MG63 (cell line): ENCODE measurements around the gene PTPRT. TPM values are rescaled to one million over a fixed set of nuclear protein-coding genes. Genes with fewer than 3 reads are reported as not detected.

ENCODE experiments used
- DNase-seq: peaks from one replicate; pipeline ENCODE4 v3.0.0-alpha.2; 2020
- H3K27me3 ChIP-seq: fragments of 250-450 bp; sonication (Bioruptor Pico); 2 replicates; pipeline ENCODE4 v1.5.1; 2020; ENCODE audit warnings: mild to moderate bottlenecking, moderate library complexity
- H3K36me3 ChIP-seq: fragments of 250-450 bp; sonication (Bioruptor Pico); 2 replicates; pipeline ENCODE4 v1.5.1; 2020; ENCODE audit warnings: mild to moderate bottlenecking, moderate library complexity
- H3K4me3 ChIP-seq: fragments of 250-450 bp; sonication (Bioruptor Pico); 2 replicates; pipeline ENCODE4 v1.5.1; 2020; ENCODE audit warnings: mild to moderate bottlenecking, moderate library complexity
- H3K9me3 ChIP-seq: fragments of 250-450 bp; sonication (Bioruptor Pico); 2 replicates; pipeline ENCODE4 v1.5.1; 2020; ENCODE audit warnings: mild to moderate bottlenecking, moderate library complexity
- total RNA-seq: library from RNA; depleted of rRNA; stranded (reverse); fragments of >200 nt; shearing (Covaris generic); gene quantifications from 2 replicates; pipeline ENCODE4 v1.2.3, GENCODE V29; 2014; ENCODE audit warnings: low replicate concordance

The PTPRT gene
- total RNA-seq, 1 experiment from 2014 or later, result not detected

DNA sequence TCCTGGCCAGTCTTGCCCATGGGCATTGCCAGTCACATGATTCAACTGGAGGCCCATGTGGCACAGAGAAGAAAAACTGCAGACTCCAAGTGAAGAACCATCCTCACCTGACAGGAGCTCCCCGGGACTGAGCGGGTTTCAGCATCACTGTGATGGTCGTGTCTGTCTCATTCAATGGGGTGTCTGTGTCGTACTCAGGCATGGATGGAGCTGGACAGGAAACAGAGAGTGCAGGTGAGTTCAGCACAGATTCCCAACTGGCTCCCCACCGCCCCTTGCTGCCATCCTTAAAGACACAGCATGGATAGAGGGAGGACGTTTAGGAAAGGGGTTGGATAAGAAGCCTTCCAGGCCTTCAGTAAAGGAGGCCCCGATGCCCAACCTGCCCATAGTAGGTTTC is 839.2 kb downstream of the PTPRT start:
- H3K9me3 ChIP-seq, result no peaks in the 10 kb centered on the region

GRCh38 chr20:42346189-42347170 is 843.2 kb downstream of the PTPRT start:
- Histone ChIP-seq H3K4me3 (no peak overlapping the region), H3K27me3 (no peaks in the 10 kb centered on the region), H3K9me3 (no peaks in the 10 kb centered on the region), H3K36me3 (no peaks in the 10 kb centered on the region)
- DNase-seq, result no peak

More for the DNA sequence above, 839.2 kb downstream of the PTPRT start:
- H3K27me3 ChIP-seq, result no peaks in the 10 kb centered on the region
- no peak overlapping the region for H3K4me3 ChIP-seq
- no peak for DNase-seq
- H3K36me3 ChIP-seq, result no peaks in the 10 kb centered on the region

DNA sequence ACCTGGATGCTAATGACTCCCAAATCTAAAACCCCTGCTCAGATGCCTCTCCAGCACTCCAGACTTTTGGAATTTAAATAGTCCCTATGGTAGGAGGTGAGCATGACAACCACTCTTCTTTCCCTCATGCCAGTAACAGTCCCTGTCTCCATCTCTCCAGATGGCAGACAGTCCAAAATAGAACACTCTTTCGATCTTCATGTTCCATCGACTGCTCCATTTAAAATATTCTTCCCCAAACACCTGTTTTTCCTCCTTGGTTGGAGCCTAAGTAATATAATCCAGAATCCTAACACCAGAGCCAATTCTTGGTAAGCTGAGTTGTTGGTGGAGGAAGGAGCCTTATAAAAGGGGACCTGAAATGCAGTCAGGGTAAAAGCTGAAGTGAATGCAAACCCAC is 848.1 kb downstream of the PTPRT start:
- no peaks in the 10 kb centered on the region for H3K36me3 ChIP-seq
- no peak overlapping the region for H3K4me3 ChIP-seq
- no peaks in the 10 kb centered on the region for H3K9me3 ChIP-seq
- no peak for DNase-seq
- H3K27me3 ChIP-seq, result no peaks in the 10 kb centered on the region

- Histone ChIP-seq H3K9me3 (no peaks in the 10 kb centered on the region), H3K4me3 (no peak overlapping the region), H3K36me3 (no peaks in the 10 kb centered on the region), H3K27me3 (no peaks in the 10 kb centered on the region)
- DNase-seq, result no peak
These were observed 849.3 kb downstream of the PTPRT start for GRCh38 chr20:42340368-42340767.

GRCh38 chr20:42338294-42339201 is 851.2 kb downstream of the PTPRT start:
- H3K36me3 ChIP-seq, result no peaks in the 10 kb centered on the region
- H3K27me3 ChIP-seq, result no peaks in the 10 kb centered on the region
- no peak for DNase-seq
- H3K9me3 ChIP-seq, result no peaks in the 10 kb centered on the region
- H3K4me3 ChIP-seq, result no peak overlapping the region

DNA sequence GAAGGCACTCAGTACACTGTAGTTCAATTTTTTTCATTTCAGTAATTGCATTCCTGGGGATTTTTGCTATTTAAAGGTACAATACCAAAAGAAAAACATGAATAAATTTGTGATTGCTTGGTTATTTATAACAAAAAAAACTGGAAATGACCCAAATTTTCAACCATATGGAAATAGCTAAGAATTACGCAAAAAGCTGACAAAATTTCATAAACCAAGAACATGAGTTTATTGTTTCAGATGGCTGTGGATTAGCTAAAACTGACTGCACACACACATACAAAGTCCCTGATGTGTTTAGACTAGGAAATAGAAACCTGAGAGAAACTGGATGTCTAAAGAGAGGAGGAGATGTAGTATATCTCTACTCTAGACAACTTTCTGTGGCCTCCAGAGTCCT is 853.1 kb downstream of the PTPRT start:
- H3K27me3 ChIP-seq, result no peaks in the 10 kb centered on the region
- no peak overlapping the region for H3K4me3 ChIP-seq
- H3K9me3 ChIP-seq, result no peaks in the 10 kb centered on the region
- no peak for DNase-seq
- H3K36me3 ChIP-seq, result no peaks in the 10 kb centered on the region

DNA sequence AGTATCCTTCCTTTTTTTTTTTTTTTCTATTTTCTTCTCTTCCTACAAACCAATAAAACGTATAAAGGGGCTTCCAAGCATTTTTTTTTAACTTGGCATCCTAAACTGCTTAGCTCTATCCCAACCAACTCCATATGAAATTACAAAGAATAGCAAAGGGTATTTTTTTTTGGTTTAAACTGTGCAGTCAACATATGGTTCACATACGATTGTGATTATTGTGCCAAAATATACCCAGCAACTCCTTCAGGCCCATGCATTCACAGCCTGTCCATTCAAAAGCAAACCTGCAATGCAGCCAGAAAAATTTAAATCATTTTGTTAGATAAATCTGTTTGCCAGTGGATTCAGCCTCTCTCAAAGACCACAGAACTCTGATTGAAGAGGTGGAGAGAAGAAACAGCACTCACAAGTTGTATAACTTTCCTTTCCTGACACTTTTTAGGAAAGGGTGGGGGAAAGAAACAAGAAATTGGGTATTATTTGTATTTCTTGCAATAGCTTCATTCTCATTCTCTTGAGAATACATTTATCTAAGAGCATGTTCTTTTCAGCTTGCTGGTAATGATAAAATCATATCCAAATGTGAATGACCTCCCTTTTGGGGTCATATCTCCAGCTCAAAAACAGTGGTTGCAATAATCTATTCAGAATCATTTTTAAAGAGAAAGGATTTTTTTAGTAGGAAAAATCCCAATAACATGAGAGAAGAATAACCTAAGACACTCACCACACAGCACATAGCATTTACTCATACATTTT is 870.3 kb downstream of the PTPRT start:
- Histone ChIP-seq H3K27me3 (no peaks in the 10 kb centered on the region), H3K4me3 (no peak overlapping the region), H3K9me3 (no peaks in the 10 kb centered on the region), H3K36me3 (no peaks in the 10 kb centered on the region)
- DNase-seq, result no peak

DNA sequence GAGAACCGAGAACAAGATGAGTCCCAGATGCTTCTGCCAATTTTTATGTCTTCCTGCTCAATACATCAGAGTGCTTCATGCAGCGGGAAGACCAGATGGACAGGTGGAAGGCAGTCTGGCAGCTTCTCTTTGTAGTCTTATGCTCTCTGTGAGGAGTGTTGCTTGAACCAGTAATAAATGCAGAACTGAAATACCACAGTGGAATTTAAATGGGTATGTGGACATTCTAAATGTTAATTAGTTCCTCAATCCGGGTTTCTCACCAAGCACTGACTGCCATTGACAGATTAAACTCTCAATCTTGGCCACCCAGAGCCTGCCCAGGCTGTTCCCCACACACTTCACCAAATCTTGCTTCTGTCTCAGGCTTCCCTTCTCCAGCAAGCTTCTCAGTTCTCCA is 876.0 kb downstream of the PTPRT start:
- H3K36me3 ChIP-seq, result no peaks in the 10 kb centered on the region
- no peaks in the 10 kb centered on the region for H3K9me3 ChIP-seq
- H3K27me3 ChIP-seq, result no peaks in the 10 kb centered on the region
- DNase-seq, result no peak
- H3K4me3 ChIP-seq, result no peak overlapping the region

DNA sequence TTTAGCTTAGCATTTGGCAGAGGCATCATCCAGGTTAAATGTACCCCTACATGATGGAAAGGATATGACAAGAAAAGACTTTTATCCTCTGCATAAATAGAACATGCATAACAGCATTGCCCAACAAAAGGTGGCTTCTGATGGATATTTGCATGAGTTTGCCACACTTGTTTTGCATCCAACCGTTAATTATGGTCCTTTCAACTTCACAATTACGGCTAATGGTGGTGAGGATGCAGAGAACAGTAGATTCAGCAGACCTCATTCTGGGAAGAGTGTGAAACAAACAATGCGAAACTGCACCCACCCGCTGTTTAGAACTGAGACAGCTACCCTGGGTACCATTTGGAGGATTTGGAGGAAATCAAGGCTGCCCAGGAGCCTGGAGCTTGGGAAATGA is 880.7 kb downstream of the PTPRT start:
- Histone ChIP-seq H3K4me3 (no peak overlapping the region), H3K36me3 (no peaks in the 10 kb centered on the region), H3K9me3 (no peaks in the 10 kb centered on the region), H3K27me3 (no peaks in the 10 kb centered on the region)
- no peak for DNase-seq

- no peak for DNase-seq
- Histone ChIP-seq H3K36me3 (no peaks in the 10 kb centered on the region), H3K27me3 (no peaks in the 10 kb centered on the region), H3K9me3 (no peaks in the 10 kb centered on the region), H3K4me3 (no peak overlapping the region)
These were observed 881.5 kb downstream of the PTPRT start for GRCh38 chr20:42308171-42308570.

GRCh38 chr20:42295592-42295991 is 894.1 kb downstream of the PTPRT start:
- no peak for DNase-seq
- Histone ChIP-seq H3K27me3 (no peaks in the 10 kb centered on the region), H3K36me3 (no peaks in the 10 kb centered on the region), H3K4me3 (no peak overlapping the region), H3K9me3 (no peaks in the 10 kb centered on the region)

DNA sequence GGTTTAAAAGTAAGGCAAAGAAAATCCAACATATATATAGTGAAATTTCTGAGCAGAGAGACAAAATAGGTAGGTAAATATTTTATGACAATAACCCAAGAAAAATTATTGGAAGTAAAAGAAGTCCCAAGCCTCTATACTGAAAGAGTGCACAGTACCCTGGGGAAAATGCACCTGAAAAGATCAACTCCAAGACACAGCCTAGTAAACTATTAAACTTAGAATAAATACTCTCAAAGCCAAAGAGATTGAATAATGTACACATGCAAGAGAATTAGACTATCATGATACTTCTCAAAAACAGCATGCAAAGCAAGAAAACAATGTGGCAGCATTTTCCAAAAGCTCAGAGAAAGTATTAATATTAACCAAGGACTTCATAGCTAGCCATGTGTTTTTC is 894.7 kb downstream of the PTPRT start:
- no peaks in the 10 kb centered on the region for H3K36me3 ChIP-seq
- H3K4me3 ChIP-seq, result no peak overlapping the region
- no peak for DNase-seq
- H3K27me3 ChIP-seq, result no peaks in the 10 kb centered on the region
- H3K9me3 ChIP-seq, result no peaks in the 10 kb centered on the region

GRCh38 chr20:42281801-42282200 is 907.9 kb downstream of the PTPRT start:
- no peak overlapping the region for H3K4me3 ChIP-seq
- H3K27me3 ChIP-seq, result no peaks in the 10 kb centered on the region; the same call in 1 of the 2 replicates
- H3K36me3 ChIP-seq, result no peaks in the 10 kb centered on the region
- no peak for DNase-seq
- no peaks in the 10 kb centered on the region; the same call in 1 of the 2 replicates for H3K9me3 ChIP-seq

DNA sequence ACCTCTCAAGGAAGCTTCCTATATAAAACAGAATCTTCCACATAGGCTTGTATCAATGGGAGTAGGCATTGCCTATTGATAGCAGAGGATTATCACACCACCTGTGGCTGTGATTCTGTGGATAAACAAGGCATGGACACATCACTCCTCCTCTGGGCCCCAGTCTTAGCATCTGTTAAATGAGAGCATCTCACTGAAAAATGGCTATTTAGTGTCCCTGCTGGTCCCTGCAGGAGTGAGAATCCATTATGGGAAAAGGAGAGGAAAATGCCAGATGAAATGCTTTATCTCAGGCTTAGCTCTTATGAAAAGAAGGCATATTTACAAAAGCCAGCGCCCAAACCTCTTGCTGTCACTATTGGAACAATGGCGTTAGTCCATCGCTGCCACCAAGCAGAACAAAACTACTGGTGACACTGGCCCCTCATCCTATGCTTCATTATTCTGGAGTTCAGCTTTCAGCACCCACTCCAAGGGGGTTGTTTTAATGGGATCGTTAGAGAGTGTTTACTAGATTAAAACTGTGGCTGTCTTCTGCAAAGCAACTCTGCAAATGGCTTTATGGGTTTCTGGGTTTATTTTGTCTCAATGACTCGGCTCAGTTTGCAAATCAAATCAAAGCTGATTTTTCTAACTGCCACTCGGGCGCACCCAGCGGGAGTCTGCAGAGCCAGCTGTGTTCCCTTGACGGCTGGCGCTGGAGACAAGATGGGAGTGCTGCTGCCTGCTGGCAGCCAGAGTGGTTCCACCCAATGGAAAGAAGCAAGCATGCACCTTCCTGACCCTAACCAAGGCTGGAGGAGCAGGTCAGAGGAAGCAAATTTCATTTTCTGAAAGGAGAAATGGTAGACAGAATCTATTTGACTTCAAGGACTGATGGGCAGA is 912.7 kb downstream of the PTPRT start:
- Histone ChIP-seq H3K9me3 (no peaks in the 10 kb centered on the region), H3K36me3 (no peaks in the 10 kb centered on the region), H3K4me3 (no peak overlapping the region), H3K27me3 (no peaks in the 10 kb centered on the region)
- no peak for DNase-seq

GRCh38 chr20:42274986-42275385 is 914.7 kb downstream of the PTPRT start:
- H3K4me3 ChIP-seq, result no peak overlapping the region
- DNase-seq, result no peak
- no peaks in the 10 kb centered on the region for H3K27me3 ChIP-seq
- no peaks in the 10 kb centered on the region for H3K36me3 ChIP-seq
- no peaks in the 10 kb centered on the region for H3K9me3 ChIP-seq

- no peaks in the 10 kb centered on the region for H3K9me3 ChIP-seq
- no peaks in the 10 kb centered on the region for H3K27me3 ChIP-seq
- H3K4me3 ChIP-seq, result no peak overlapping the region
- no peaks in the 10 kb centered on the region for H3K36me3 ChIP-seq
- no peak for DNase-seq
These were observed 917.2 kb downstream of the PTPRT start for GRCh38 chr20:42272516-42272915.
